HFF-Myc (cell line): ENCODE measurements around the gene DRG1.
A peak's percentile ranks its signal among the peaks of the same experiment; 100 is the strongest.

Experiments used
- DNase-seq: peaks from one replicate; pipeline ENCODE4 v3.0.0-alpha.2; 2011; ENCODE audit warnings: low read depth; ENCODE audit errors: extremely low read depth
- H3K4me3 ChIP-seq: replicated peaks from 2 replicates; pipeline ENCODE4 v1.5.1; 2011; ENCODE audit warnings: low read depth, mild to moderate bottlenecking, control low read depth, low read length
- TF ChIP-seq, protein P1 (sequence below): IDR thresholded peaks from 2 replicates; pipeline ENCODE4 v1.5.1; 2012; ENCODE audit warnings: mild to moderate bottlenecking, low read depth, low read length, control low read depth; ENCODE audit errors: missing control alignments

Gene DRG1

GRCh38 chr22:31399211-31400022 is at the start of gene DRG1:
Gene DRG1 (plus strand): TSS chr22:31399604. CDS start chr22:31399684, 80 bp downstream.
- TF ChIP-seq, protein P1, sequence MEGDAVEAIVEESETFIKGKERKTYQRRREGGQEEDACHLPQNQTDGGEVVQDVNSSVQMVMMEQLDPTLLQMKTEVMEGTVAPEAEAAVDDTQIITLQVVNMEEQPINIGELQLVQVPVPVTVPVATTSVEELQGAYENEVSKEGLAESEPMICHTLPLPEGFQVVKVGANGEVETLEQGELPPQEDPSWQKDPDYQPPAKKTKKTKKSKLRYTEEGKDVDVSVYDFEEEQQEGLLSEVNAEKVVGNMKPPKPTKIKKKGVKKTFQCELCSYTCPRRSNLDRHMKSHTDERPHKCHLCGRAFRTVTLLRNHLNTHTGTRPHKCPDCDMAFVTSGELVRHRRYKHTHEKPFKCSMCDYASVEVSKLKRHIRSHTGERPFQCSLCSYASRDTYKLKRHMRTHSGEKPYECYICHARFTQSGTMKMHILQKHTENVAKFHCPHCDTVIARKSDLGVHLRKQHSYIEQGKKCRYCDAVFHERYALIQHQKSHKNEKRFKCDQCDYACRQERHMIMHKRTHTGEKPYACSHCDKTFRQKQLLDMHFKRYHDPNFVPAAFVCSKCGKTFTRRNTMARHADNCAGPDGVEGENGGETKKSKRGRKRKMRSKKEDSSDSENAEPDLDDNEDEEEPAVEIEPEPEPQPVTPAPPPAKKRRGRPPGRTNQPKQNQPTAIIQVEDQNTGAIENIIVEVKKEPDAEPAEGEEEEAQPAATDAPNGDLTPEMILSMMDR: no peak
- peak within 1 kb of the TSS; percentile 99 for H3K4me3 ChIP-seq

DNA sequence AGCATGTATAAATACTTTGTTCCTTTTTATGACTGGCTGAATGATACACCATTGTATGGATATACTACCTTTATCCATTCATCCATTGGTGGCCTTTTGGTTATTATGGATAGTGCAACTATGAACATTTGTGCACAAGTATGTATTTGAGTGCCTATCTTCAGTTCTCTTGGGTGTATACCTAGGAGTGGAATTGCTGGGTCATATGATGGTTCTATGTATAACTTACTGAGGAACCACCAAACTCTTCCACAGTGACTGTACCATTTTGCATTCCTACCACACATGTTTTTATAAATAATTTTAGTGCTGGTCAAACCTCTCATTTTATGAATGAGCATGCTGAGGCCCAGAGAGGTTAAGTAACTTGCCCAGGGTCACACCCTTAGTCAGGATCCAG is 49.4 kb upstream of the DRG1 start:
- DNase-seq: no peak
- no peak overlapping the region for H3K4me3 ChIP-seq
- TF ChIP-seq, protein P1: no peak

More at GRCh38 chr22:31399211-31400022, at the start of gene DRG1:
- peak; percentile 83 for DNase-seq

DNA sequence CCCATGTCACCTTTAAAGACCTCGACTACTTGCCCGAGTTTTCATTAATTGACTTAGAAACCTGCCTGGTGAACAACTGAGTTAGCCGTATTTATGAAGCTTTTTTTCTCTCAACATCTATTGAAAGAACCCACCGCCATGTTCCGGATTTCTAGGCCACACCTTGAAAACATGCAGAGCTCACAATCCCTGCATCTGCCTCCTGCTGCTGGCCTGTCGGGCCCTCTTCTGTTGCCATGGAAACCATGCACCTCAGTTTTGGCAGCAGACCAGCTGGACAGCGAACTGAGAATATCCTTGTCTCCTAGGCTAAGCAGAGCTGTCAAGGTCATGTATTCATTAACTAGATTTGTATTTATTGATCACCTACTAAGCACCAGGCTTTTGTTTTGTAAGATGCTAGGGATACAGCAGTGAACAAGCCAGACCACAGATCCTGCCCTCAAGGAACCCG is 49.0 kb upstream of the DRG1 start:
- H3K4me3 ChIP-seq: no peak overlapping the region
- no peak for DNase-seq
- TF ChIP-seq, protein P1: no peak

- TF ChIP-seq, protein P1: no peak
- no peak overlapping the region for H3K4me3 ChIP-seq
- DNase-seq: no peak
Measured at GRCh38 chr22:31354515-31354914, 44.9 kb upstream of the DRG1 start.

DNA sequence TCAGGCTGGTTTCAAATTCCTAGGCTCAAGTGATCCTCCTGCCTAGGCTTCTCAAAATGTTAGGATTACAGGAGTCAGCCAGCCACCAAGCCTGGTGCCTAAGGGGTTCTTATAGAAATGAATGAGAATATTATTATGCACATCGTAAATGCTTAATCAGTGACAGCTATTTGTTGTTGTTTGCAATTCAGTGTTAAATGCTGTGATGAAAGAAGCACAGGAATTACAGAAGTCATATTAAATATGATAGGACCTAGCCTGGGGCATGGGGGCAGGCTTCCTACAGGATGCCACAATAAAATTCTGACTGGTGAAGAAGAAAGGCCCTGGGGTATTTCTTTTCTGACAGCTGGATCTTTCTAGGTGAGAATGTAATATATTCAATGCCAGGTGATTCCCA is 39.4 kb upstream of the DRG1 start:
- H3K4me3 ChIP-seq: no peak overlapping the region
- TF ChIP-seq, protein P1: no peak
- no peak for DNase-seq

GRCh38 chr22:31361743-31362142 is 37.7 kb upstream of the DRG1 start:
- DNase-seq: no peak
- H3K4me3 ChIP-seq: no peak overlapping the region
- TF ChIP-seq, protein P1: no peak
